GM19238 (cell line): ENCODE results near the gene CTNNBIP1.

Experiments
- DNase-seq: peaks from one replicate; pipeline ENCODE4 v3.0.0; 2011; ENCODE audit warnings: low spot score; ENCODE audit not compliant: insufficient read length

Gene CTNNBIP1

GRCh38 chr1:9858293-9859035 is 51.6 kb downstream of the CTNNBIP1 start:
- DNase-seq = no peak

GRCh38 chr1:9855186-9855585 is 54.9 kb downstream of the CTNNBIP1 start:
- DNase-seq = no peak

- no peak for DNase-seq
Measured at GRCh38 chr1:9853249-9853595, 56.8 kb downstream of the CTNNBIP1 start.

- no peak for DNase-seq
Measured at GRCh38 chr1:9852410-9853248, 57.4 kb downstream of the CTNNBIP1 start.

- no peak for DNase-seq
Measured at GRCh38 chr1:9852004-9852403, 58.1 kb downstream of the CTNNBIP1 start.

GRCh38 chr1:9850442-9851162 is 59.5 kb downstream of the CTNNBIP1 start:
- no peak for DNase-seq

- DNase-seq = peak; percentile 59
Measured at GRCh38 chr1:9849691-9850441, 60.2 kb downstream of the CTNNBIP1 start.

- no peak for DNase-seq
Measured at GRCh38 chr1:9848022-9848421, 62.0 kb downstream of the CTNNBIP1 start.

GRCh38 chr1:9847269-9847668 is 62.8 kb downstream of the CTNNBIP1 start:
- no peak for DNase-seq

GRCh38 chr1:9846611-9847171 is 63.4 kb downstream of the CTNNBIP1 start:
- no peak for DNase-seq

GRCh38 chr1:9845914-9846313 is 64.2 kb downstream of the CTNNBIP1 start:
- no peak for DNase-seq

GRCh38 chr1:9844756-9845155 is 65.3 kb downstream of the CTNNBIP1 start:
- DNase-seq = no peak

GRCh38 chr1:9844106-9844505 is 66.0 kb downstream of the CTNNBIP1 start:
- no peak for DNase-seq

- DNase-seq = no peak
Measured at GRCh38 chr1:9843576-9843945, 66.5 kb downstream of the CTNNBIP1 start.

- no peak for DNase-seq
Measured at GRCh38 chr1:9842781-9843575, 67.1 kb downstream of the CTNNBIP1 start.

- DNase-seq = no peak
Measured at GRCh38 chr1:9842073-9842711, 67.9 kb downstream of the CTNNBIP1 start.

GRCh38 chr1:9841460-9841859 is 68.6 kb downstream of the CTNNBIP1 start:
- DNase-seq = no peak

GRCh38 chr1:9840176-9840575 is 69.9 kb downstream of the CTNNBIP1 start:
- no peak for DNase-seq

- DNase-seq = no peak
Measured at GRCh38 chr1:9838946-9839345, 71.1 kb downstream of the CTNNBIP1 start.

- no peak for DNase-seq
Measured at GRCh38 chr1:9836632-9836960, 73.5 kb downstream of the CTNNBIP1 start.
